ENCODE data around the gene ARHGAP44. TPM values are rescaled to one million over a fixed set of nuclear protein-coding genes. Genes with fewer than 3 reads are reported as not detected.

The ARHGAP44 gene
- total RNA-seq, 1 experiment from 2014 or later, result 7.3 TPM

DNA sequence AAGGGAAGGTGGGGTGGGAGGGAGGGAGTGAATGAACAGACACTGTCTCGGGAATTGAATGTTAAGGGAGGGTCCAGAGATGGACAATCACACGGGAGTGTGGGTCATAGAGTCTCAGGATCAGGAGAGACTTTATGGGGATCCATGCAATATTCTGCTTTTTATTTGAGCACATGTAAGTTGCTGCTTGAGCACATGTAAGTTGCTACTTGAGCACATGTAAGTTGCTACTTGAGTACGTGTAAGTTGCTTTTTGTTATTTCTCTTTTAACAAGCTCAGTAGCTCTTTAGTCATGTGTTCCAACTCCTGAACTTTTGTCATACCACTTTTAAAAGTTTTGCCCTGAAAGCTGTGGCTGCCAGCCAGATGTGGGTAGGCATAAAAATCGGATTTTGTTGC lies 110.3 kb downstream of the ARHGAP44 start:
- ChIA-PET CTCF (no interaction called here), RAD21 (ENCODE audit: low non-redundant PET in 1 of 2, low total read pairs in 2 of 2, uncharacterized antibody in 2 of 2, unreplicated experiment in 2 of 2) (no interaction called here), POLR2A (no interaction called here)
- no TSS peak for BruUV-seq (replicated peaks)
- no peak overlapping the region for H3K9ac ChIP-seq (ENCODE audit: low read length)
- no peaks in the 10 kb centered on the region for H3K36me3 ChIP-seq (ENCODE audit: control insufficient read depth in 1 of 2, insufficient read depth in 2 of 2, low read length in 2 of 2)
- intact Hi-C loops (cut with micrococcal nuclease), result no loop called here
- H3K4me2 ChIP-seq (ENCODE audit: low read length), result no peak overlapping the region
- no peak overlapping the region for H3K4me3 ChIP-seq (replicated peaks in 1 of 2; ENCODE audit: low read depth in 1 of 2, low read length in 2 of 2)
- no peak for DNase-seq (ENCODE audit: low read depth, low spot score)
- TF ChIP-seq ATF3 (IDR thresholded peaks at IDR 0.05) (no peak), ZFX (IDR thresholded peaks at IDR 0.05) (no peak), RAD21 (IDR thresholded peaks at IDR 0.05; ENCODE audit: low read depth) (no peak), ELF1 (IDR thresholded peaks at IDR 0.05; ENCODE audit: borderline replicate concordance, low read depth) (no peak), YY1 (IDR thresholded peaks at IDR 0.05; ENCODE audit: extremely low read depth, insufficient replicate concordance, low read depth, low read length) (no peak), POLR2AphosphoS5 (IDR thresholded peaks at IDR 0.05; ENCODE audit: low read depth, low read length) (no peak), EGR1 (IDR thresholded peaks at IDR 0.05; ENCODE audit: low read depth) (no peak)
- TF ChIP-seq, protein P1, sequence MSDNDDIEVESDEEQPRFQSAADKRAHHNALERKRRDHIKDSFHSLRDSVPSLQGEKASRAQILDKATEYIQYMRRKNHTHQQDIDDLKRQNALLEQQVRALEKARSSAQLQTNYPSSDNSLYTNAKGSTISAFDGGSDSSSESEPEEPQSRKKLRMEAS (IDR thresholded peaks at IDR 0.05), result no peak
- no peaks in the 10 kb centered on the region for H3K79me2 ChIP-seq (ENCODE audit: insufficient read depth, low read length)
- no peaks in the 10 kb centered on the region for H4K20me1 ChIP-seq (ENCODE audit: insufficient read depth)
- no peaks in the 10 kb centered on the region for H3K9me3 ChIP-seq (ENCODE audit: control insufficient read depth in 1 of 2, insufficient read depth in 1 of 2, low read depth in 1 of 2, low read length in 2 of 2)
- ATAC-seq, result no peak
- no peak overlapping the region for H2AFZ ChIP-seq (ENCODE audit: low read depth, low read length, poor library complexity, severe bottlenecking)
- H3K27me3 ChIP-seq (ENCODE audit: insufficient read depth, low read length), result no peaks in the 10 kb centered on the region
- no peaks in the 10 kb centered on the region for H3K9me2 ChIP-seq (ENCODE audit: insufficient read depth)
- no peaks in the 10 kb centered on the region for H3K4me1 ChIP-seq (ENCODE audit: control insufficient read depth in 1 of 2, insufficient read depth in 2 of 2, low read length in 2 of 2)
- no peak overlapping the region for H3K27ac ChIP-seq (ENCODE audit: low read depth, low read length)

DNA sequence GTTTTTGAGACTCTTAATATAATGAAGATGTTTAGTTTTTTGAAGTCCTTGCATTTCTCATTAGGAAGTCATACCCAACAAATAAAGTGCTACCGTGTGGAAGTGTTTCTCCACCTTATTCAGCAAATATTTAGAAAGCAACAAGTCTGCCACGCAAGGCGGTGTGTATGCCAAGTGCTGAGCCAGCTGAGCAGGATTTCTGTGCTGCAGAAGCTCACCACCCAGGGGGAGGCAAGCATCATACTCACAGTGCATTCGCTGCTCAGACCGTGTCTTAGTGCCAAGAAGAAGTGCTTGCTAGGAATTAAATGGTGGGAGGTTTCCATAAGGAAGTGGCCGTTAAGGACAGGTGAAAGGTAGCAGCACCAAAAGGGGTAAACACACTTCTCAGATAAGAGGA lies 111.2 kb downstream of the ARHGAP44 start:
- no peaks in the 10 kb centered on the region for H3K79me2 ChIP-seq (ENCODE audit: insufficient read depth, low read length)
- TF ChIP-seq POLR2AphosphoS5 (IDR thresholded peaks at IDR 0.05; ENCODE audit: low read depth, low read length) (no peak), JUND (IDR thresholded peaks at IDR 0.05) (no peak), POLR2A (IDR thresholded peaks at IDR 0.05; ENCODE audit: borderline replicate concordance, extremely low read depth, insufficient read depth, insufficient read length) (no peak)
- no peaks in the 10 kb centered on the region for H3K9me2 ChIP-seq (ENCODE audit: insufficient read depth)
- no peak for ATAC-seq
- H3K27me3 ChIP-seq (ENCODE audit: insufficient read depth, low read length), result no peaks in the 10 kb centered on the region
- no peak overlapping the region for H3K4me3 ChIP-seq (replicated peaks in 1 of 2; ENCODE audit: low read depth in 1 of 2, low read length in 2 of 2)
- ChIA-PET RAD21 (ENCODE audit: low non-redundant PET in 1 of 2, low total read pairs in 2 of 2, uncharacterized antibody in 2 of 2, unreplicated experiment in 2 of 2) (no interaction called here), POLR2A (no interaction called here), CTCF (no interaction called here)
- H3K27ac ChIP-seq (ENCODE audit: low read depth, low read length), result no peak overlapping the region
- H3K36me3 ChIP-seq (ENCODE audit: control insufficient read depth in 1 of 2, insufficient read depth in 2 of 2, low read length in 2 of 2), result no peaks in the 10 kb centered on the region
- no peak overlapping the region for H3K4me2 ChIP-seq (ENCODE audit: low read length)
- H2AFZ ChIP-seq (ENCODE audit: low read depth, low read length, poor library complexity, severe bottlenecking), result no peak overlapping the region
- no peaks in the 10 kb centered on the region for H3K9me3 ChIP-seq (ENCODE audit: control insufficient read depth in 1 of 2, insufficient read depth in 1 of 2, low read depth in 1 of 2, low read length in 2 of 2)
- no peaks in the 10 kb centered on the region for H4K20me1 ChIP-seq (ENCODE audit: insufficient read depth)
- no peak for DNase-seq (ENCODE audit: low read depth, low spot score)
- no peaks in the 10 kb centered on the region for H3K4me1 ChIP-seq (ENCODE audit: control insufficient read depth in 1 of 2, insufficient read depth in 2 of 2, low read length in 2 of 2)
- BruUV-seq (replicated peaks), result no TSS peak
- intact Hi-C loops (cut with micrococcal nuclease), result no loop called here
- H3K9ac ChIP-seq (ENCODE audit: low read length), result no peak overlapping the region
